Measurements from ENCODE around the gene NRSN1. TPM values are rescaled to one million over a fixed set of nuclear protein-coding genes. Genes with fewer than 3 reads are reported as not detected.

NRSN1 gene
- total and polyA plus RNA-seq, 2 of the 13 experiments (the other 11 are each of a cell fraction or from before 2014, with no cell fraction given): not detected

DNA sequence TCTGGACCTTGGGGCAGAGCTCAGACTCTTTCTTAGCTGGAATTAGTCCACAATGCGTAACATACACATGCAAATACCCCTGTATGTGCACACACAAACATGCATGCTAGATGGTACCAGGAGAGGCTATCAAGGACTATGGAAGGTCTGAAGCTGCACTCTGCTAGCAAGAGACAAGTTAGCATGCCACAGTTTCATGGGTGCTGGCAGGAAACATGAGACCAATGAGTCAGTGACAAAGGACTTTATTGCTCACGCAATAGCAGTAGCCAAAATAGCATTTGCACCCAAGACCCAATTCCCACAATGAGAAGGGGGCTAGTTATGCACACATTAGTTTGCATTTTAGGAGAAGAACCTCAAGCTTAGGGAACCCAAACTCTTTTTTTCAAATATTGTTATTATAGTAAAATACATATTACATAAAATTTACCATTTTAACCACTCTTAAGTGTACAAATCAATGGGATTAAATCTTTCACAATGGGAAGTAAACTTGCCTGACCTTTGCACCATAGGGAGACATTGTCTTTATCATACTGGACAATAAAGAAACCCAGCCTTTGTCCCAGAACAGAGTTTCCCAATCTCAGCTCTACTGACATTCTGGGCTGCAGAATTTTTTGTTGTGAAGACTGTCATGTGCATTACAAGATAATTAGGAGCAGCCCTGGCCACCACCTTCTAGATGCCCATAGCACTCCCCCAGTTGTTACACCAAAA, 69.1 kb downstream of the NRSN1 start (continued):
- TF ChIP-seq FOXA3 (CRISPR knock-in tag; IDR thresholded peaks at IDR 0.05) (peak; percentile 43; the same call in 1 of the 2 replicates), NCOA5 (CRISPR knock-in tag; IDR thresholded peaks at IDR 0.05) (no peak), PRPF4 (IDR thresholded peaks at IDR 0.05; ENCODE audit: low read depth, low read length, poor library complexity, severe bottlenecking) (no peak), ETV6 (CRISPR knock-in tag; conservative IDR thresholded peaks at IDR 0.05) (no peak), KDM5A (IDR thresholded peaks at IDR 0.05; ENCODE audit: borderline replicate concordance, low read length) (no peak), ZNF577 (CRISPR knock-in tag; IDR thresholded peaks at IDR 0.05; ENCODE audit: borderline replicate concordance, low read depth) (no peak), POLR2AphosphoS2 (IDR thresholded peaks at IDR 0.05; ENCODE audit: low read depth, low read length) (no peak), HIVEP1 (CRISPR knock-in tag; IDR thresholded peaks at IDR 0.05) (no peak), NCOA2 (CRISPR knock-in tag; IDR thresholded peaks at IDR 0.05) (peak; percentile 57), RFX1 (IDR thresholded peaks at IDR 0.05) (no peak), SETDB1 (CRISPR knock-in tag; IDR thresholded peaks at IDR 0.05; ENCODE audit: borderline replicate concordance) (no peak), ZNF768 (CRISPR knock-in tag; IDR thresholded peaks at IDR 0.05) (no peak), AKAP8 (CRISPR knock-in tag; IDR thresholded peaks at IDR 0.05) (no peak), ZBTB42 (CRISPR knock-in tag; IDR thresholded peaks at IDR 0.05) (no peak), ZMYM3 (CRISPR knock-in tag; IDR thresholded peaks at IDR 0.05) (no peak), ZNF20 (CRISPR knock-in tag; IDR thresholded peaks at IDR 0.05) (no peak), HNF4A (CRISPR knock-in tag; IDR thresholded peaks at IDR 0.05) (peak; percentile 88), EP300 (IDR thresholded peaks at IDR 0.05; ENCODE audit: low read depth in 2 of 2, low read length in 2 of 2) (peak in 1 of 2 experiments; percentile 71; a peak in 2 of 4 replicates), EP300 (CRISPR knock-in tag; IDR thresholded peaks at IDR 0.05; ENCODE audit: borderline replicate concordance) (no peak), FOSL2 (CRISPR knock-in tag; IDR thresholded peaks at IDR 0.05) (peak; percentile 69), TCF7 (IDR thresholded peaks at IDR 0.05; ENCODE audit: low read depth) (peak; percentile 58), TBP (CRISPR knock-in tag; IDR thresholded peaks at IDR 0.05) (no peak), ZNF17 (CRISPR knock-in tag; IDR thresholded peaks at IDR 0.05) (no peak)
- TF ChIP-seq, protein P1, sequence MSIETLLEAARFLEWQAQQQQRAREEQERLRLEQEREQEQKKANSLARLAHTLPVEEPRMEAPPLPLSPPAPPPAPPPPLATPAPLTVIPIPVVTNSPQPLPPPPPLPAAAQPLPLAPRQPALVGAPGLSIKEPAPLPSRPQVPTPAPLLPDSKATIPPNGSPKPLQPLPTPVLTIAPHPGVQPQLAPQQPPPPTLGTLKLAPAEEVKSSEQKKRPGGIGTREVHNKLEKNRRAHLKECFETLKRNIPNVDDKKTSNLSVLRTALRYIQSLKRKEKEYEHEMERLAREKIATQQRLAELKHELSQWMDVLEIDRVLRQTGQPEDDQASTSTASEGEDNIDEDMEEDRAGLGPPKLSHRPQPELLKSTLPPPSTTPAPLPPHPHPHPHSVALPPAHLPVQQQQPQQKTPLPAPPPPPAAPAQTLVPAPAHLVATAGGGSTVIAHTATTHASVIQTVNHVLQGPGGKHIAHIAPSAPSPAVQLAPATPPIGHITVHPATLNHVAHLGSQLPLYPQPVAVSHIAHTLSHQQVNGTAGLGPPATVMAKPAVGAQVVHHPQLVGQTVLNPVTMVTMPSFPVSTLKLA (IDR thresholded peaks at IDR 0.05): no peak
- TF ChIP-seq, protein P2, sequence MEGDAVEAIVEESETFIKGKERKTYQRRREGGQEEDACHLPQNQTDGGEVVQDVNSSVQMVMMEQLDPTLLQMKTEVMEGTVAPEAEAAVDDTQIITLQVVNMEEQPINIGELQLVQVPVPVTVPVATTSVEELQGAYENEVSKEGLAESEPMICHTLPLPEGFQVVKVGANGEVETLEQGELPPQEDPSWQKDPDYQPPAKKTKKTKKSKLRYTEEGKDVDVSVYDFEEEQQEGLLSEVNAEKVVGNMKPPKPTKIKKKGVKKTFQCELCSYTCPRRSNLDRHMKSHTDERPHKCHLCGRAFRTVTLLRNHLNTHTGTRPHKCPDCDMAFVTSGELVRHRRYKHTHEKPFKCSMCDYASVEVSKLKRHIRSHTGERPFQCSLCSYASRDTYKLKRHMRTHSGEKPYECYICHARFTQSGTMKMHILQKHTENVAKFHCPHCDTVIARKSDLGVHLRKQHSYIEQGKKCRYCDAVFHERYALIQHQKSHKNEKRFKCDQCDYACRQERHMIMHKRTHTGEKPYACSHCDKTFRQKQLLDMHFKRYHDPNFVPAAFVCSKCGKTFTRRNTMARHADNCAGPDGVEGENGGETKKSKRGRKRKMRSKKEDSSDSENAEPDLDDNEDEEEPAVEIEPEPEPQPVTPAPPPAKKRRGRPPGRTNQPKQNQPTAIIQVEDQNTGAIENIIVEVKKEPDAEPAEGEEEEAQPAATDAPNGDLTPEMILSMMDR (CRISPR knock-in tag; IDR thresholded peaks at IDR 0.05): no peak
- TF ChIP-seq, protein P3, sequence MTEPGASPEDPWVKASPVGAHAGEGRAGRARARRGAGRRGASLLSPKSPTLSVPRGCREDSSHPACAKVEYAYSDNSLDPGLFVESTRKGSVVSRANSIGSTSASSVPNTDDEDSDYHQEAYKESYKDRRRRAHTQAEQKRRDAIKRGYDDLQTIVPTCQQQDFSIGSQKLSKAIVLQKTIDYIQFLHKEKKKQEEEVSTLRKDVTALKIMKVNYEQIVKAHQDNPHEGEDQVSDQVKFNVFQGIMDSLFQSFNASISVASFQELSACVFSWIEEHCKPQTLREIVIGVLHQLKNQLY (CRISPR knock-in tag; IDR thresholded peaks at IDR 0.05): no peak
- TF ChIP-seq, protein P4, sequence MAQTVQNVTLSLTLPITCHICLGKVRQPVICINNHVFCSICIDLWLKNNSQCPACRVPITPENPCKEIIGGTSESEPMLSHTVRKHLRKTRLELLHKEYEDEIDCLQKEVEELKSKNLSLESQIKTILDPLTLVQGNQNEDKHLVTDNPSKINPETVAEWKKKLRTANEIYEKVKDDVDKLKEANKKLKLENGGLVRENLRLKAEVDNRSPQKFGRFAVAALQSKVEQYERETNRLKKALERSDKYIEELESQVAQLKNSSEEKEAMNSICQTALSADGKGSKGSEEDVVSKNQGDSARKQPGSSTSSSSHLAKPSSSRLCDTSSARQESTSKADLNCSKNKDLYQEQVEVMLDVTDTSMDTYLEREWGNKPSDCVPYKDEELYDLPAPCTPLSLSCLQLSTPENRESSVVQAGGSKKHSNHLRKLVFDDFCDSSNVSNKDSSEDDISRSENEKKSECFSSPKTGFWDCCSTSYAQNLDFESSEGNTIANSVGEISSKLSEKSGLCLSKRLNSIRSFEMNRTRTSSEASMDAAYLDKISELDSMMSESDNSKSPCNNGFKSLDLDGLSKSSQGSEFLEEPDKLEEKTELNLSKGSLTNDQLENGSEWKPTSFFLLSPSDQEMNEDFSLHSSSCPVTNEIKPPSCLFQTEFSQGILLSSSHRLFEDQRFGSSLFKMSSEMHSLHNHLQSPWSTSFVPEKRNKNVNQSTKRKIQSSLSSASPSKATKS (CRISPR knock-in tag; IDR thresholded peaks at IDR 0.05): no peak
